SHP77 (cell line): ENCODE results near the gene GDF2.
A peak's percentile ranks its signal among the peaks of the same experiment; 100 is the strongest.

Source experiments
- DNase-seq, 2 experiments: peaks; one replicate each; lab custom pipeline; 2025; lab: John Stamatoyannopoulos, UW

The GDF2 gene

DNA sequence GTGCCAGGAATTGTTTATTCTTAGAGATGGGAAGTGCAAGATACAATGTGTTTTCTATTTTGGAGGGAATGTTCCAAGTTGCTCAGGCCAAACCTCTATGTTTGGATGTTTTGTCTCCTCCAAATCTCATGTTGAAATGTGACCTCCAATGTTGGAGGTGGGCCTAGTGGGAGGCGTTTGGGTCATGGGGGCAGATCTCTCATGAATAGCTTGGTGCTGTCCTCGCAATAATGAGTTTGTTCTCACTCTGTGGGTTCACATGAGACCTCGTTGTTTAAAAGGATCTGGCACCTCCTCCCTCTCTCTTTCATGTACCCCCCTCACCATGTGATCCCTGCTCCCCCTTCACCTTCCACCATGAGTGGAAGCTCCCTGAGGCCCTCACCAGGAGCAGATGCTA is 30.6 kb upstream of the GDF2 start:
- no peak for DNase-seq

DNA sequence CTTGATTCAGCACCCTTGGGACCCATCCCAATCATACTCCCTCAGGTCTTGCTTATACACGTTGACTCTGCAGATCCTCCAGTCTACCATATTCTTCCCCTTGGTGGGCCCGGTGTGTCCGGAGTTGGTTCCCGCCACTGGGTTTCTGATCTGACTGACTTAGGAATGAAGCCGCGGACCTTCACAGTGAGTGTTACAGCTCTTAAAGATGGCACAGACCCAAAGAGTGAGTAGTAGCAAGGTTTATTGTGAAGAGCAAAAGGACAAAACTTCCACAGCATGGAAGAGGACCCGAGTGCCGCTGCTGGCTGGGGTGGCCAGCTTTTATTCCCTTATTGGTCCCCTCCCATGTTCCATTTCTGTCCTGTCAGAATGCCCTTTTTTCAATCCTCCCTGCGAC is 28.2 kb upstream of the GDF2 start:
- DNase-seq, result no peak

DNA sequence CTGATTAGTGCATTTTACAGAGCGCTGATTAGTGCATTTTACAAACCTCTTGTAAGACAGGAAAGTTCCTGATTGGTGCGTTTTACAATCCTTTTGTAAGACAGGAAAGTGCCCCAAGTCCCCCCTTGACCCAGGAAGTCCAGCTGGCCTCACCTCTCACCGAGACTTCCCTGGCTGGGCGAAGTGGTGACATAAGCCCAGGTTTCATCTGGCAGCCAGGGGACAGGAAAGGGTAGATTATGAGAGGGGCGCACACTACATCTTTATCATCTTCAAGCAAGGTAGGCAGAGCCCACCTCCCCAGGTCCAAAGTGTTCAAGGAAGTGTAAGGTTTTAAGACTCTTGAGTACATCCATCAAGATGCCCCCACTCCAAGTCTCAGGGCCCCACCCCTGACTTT is 27.8 kb upstream of the GDF2 start:
- no peak for DNase-seq

DNA sequence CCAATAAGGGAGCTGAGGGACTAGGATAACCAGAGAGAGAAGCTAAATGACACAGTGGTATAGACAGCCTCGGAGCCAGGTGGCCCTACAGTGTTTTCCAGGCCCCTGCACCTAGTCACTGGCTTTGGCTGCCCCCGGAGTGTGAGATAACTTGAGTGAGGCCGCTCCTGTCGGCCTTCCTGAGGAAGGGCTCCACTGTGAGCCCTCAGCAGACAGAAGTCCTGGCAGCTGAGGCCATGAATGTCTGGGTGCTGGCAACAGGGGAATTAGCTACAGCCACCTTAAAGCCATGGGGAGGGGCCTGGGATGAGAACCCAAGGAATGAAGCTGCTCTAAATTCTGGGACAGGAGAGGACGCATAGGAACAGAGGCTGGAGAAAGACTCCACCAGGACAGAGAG is 26.8 kb upstream of the GDF2 start:
- DNase-seq, result no peak

DNA sequence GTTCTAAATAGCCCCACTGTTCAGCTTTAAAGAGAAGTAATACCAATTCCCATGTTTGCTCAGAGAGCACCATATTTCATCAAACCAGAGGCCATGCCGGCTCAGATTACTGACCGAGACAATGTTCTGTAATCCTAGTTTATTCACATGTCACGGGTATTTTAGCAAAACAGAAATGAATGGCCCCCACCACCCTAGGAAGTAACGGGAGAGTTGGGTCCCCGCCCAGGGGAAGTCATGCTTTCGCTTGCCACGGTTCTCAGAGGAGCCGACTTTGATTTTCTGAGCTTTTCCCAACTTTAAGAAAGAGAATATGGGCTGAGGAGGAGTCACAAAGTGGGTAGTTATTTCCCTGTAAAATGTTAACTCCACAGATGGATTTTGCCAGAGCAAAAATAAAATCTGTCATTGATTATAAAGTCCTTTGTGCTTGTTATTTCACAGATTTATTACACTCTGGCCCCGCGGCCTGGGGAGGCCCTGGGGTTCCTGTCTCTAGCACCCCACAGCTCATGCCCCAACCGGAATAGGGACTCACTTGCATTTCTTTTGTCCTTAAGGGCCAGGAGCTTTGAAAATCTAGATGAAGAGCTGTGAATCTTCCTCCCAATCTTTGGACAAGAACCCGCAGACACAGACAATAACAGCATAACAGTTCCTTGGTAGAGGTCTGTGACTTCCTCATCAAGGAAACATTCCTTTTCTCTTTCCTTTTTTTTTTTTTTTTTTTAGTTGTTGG is 25.9 kb upstream of the GDF2 start:
- DNase-seq, result no peak

DNA sequence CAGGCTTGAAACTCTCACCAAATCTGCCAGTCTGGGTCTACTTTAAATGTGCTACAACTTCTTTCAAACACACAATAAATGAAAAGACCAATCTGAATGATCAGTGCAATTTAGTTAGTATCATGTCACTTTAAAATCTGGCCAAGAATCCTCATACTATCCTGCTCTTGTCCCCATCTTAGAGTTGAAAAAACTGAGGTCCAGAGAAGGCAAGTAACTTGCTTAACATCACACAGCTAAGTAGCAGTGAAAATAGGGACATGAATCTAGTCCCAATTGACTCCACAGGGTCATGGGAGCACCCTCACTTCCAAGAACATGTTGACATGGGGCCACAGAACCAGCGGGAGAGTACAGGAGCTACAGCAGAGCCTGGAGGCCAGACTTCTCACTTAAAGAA is 25.3 kb upstream of the GDF2 start:
- DNase-seq, result no peak

DNA sequence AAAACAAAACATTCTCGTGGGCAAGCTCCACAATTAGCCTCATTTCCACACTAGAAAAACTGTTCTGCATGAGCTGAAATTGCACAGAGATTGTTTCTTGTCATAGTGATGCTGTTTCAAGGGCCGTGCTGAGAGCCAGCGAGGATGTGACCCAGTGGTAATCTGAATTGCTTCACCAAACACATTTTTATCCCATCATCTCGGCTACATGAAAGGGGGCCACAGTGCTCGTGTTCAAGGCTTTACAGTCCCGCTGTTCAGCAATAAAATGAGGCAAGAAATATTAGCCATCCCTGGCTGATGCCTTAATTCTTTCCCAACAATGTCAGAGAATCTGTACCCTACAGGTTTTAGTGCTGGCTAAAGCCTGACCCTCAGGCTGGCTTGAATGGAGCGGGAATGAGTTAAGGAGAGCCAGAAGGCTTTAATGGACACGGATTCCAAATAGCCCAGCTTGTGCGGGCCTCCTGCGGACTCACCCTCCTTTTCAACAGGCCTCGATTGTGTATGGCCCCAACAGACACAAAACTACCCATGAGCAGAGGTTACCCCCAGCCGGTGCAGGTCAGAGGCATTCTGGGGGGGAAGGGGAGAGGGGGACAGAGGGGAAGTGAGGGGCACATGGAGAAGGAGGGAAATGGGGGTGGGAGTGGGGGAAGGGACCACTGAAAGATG is 24.3 kb upstream of the GDF2 start:
- no peak for DNase-seq

DNA sequence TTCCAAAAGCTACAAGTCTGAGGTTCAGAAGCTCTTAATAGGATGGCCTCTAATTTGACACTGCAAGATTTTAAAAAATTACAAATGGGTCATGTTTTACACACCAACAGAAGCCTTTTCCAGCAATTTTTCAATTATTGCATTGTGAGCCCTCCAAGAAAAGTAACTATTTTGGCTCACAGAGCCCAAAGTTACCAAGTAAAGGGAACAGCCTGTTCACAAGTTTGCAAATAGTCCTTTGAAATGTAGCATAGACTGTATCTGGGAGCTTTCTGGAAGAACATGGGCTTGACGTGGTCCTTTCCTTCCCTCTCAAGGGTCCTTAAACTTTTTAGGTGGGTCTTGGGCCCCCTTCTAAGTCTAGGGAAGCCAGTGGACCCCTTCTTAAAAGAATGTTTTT is 23.5 kb upstream of the GDF2 start:
- DNase-seq, result no peak

DNA sequence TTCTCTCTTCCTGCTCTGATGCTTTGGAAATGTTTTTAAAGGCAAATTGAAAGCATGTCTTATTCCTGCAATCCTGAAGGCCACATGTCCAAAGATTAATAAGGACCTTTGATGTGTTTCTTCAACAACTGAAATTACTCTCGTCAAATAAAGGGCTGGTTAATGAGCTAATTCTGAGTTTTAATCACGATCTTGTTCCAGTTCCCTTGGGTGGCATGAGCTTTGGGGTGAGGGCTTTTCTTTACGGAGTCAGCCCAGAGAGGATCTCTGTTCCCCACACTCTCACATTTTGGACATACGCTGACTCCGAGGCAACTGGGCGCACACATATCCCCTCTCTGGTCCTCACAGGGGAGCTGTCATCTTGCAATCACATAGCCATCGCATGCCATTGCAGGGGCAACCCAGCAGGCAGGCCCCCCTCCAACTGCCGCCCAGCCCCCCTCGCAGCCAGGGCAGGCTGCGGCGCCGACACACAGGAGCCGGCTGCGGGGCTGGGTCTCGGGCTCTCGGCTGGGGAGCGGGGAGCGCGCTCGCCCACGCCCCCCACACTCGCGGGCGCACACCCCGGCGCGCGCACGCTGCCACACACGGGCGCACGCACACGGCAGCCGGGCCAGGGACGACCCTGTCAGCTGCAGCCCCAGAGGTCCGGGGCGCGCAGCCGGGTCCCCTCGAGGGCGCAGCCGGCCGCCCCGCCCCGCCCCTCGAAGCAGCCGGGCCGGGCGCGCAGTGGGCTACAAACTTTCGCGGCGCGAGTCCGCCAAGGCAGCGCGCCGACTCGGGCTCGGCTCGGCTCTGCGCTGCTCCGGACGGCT is 22.4 kb upstream of the GDF2 start, which contains the start of gene GDF10:
GDF10 (plus strand) TSS at position 587 of the 818 bp plus-strand sequence. CDS start 455 bp downstream, outside the sequence.
- DNase-seq, result no peak

DNA sequence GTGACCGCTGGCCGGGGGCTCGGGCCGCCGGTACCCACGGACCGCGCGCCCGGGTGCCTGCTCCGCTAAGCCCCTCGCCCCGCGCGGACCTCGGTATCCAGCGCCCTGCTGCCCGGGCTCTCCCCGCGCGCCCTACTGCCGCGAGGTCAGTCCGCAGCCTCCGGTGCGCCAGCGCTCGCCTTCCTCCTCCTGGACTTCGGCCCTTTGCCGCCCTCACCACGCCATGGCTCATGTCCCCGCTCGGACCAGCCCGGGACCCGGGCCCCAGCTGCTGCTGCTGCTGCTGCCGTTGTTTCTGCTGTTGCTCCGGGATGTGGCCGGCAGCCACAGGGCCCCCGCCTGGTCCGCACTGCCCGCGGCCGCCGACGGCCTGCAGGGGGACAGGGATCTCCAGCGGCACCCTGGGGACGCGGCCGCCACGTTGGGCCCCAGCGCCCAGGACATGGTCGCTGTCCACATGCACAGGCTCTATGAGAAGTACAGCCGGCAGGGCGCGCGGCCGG is 21.8 kb upstream of the GDF2 start:
- no peak for DNase-seq

DNA sequence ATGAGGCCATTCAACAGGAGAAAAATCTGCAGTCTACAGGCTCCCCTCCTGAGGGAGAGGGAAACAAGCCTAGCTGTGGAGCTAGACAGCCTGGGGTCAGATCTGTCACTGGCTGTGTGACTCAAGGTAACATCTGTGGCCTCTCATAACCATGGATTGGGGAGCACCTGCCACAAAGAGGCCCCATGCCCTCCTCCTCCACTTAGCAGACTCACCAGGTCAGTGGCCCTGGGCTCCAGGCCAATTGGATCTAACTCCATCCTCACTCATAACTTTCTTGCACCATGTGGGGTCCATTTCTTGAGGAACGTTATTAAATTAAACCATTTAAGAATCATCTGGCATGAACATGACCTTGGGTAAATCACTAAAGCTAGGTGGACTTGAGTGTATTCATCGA is 20.4 kb upstream of the GDF2 start:
- no peak for DNase-seq

DNA sequence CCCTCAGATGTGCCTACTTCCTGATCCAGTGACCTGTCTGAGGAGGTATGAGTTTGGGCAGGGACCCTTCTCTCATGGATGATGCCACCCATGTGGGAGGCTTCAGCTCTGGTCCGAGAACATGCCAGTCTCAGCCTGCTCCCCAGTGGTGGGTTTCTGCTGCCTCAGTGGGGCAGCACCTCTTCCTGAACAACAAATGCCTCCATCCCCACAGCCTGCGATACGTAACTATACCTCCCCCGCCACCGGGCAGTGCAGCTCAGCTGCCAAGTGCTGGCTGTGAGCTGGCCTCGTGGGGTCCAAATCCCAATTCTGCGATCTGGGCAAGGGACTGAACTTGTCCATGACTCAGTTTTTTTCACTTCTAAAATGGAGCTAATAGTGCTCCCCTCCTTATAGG is 19.1 kb upstream of the GDF2 start:
- no peak for DNase-seq

DNA sequence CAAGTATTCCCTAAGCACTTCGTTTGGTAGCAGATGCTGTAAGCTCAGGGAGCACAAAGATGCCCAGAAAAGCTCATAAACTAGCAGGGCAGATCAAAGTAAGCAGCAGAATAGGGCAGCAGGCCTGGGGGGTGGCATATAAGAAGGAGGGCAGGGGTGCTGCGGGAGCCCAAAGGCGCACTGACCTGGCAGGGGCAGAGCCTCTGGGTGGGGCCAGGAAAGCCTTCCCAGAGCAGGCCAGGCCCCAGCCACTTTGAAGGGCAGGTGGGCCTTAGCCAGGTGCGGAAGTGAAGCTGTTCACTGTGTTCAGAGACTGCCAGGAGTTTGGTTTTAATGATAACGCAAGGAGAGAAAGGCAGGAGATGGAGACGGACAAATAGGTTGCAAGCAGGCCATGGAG is 18.4 kb upstream of the GDF2 start:
- no peak for DNase-seq

DNA sequence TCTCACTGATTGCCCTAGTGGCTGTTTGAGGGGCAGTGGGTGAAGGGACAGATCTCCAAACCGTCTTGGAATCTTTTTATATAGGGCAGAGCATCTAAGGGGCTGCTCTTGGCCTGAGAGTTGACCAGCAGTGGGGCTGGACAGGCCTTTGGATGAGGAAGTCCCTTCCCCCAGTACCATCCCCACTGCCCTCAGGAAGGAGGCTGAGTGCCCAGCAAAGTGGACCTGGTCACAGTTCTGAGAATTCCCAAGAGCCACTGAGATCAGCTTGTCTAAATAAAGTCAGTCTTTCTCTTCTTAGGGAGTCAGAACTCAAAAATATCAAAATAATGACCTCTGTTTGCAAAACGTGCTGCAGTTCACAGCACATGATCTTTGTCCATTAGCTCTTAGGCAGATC is 16.7 kb upstream of the GDF2 start:
- no peak for DNase-seq

DNA sequence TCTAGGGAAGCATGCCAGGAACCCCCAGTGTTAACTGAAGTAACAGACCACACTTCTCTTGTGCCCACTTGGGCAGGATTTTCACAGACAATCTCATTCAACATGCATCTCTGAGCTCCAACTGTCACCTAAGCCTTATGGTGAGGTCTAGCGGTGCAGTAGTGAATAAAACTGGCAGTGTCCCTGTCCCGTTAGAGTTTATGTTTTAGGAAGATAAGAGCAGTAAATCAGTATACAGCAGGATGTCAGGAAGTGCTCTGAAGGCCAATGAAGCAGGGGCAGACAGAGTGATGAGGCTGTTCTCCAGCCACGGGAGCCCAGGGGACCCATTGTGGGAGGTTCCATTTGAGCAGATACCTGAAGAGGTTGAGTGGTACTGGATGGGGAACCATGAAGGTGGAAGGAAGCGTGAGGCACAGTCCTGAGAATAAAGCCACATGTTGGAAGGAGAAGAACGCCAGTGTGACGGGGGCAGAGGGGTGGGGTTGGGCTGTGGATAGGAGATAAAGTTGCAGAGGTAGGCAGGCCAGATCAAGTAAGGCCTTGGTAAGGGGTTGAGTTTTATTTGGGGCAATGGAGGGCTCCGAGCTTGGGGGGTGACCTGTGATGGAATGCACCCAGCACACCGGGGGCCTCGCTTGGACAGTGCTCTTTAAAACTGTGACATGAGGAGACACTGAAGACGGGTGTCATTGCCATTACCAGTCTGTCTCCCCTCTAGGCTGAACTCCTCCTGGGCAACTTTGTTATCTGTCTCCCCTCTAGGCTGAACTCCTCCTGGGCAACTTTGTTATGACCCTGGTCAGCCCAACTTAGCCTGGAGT is 15.7 kb upstream of the GDF2 start:
- no peak for DNase-seq

DNA sequence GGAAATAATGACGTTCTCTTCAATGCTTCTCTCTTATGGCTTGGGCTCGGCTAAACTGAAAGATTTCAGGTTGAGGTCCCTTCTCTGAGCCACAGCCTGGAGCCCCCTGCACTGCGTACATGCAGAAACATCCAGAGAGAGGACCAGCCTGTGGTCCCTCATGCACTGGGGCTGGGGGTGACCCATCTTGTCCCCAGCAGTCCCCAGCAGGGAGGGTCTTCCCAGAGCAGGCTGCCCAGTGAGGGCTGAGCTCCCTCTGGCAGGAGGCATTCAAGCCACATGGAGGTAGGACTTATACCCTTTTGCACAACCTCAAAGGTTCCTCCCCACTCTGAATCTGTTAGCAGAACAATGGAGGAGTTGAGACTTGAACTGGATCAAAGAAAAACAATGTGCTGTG is 14.9 kb upstream of the GDF2 start:
- DNase-seq, result no peak

DNA sequence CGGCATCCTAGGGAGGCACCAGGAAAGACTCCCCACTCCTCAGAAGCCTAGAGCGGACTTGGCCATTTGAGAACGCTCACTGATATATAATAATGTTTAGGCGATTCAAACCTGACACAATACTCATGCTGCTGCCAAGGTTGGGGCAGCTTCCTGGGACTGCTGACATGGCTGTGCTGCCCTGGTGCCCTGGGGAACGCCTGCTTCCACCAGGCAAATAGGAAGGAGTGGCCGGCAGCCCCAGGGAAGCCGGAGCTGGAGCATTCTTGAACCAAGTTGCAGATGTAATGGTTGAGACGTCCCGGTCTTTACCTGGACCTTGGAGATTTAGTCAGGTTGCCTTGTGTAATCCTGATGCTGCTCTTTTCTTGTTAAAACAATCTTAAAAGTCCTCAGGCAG is 13.5 kb upstream of the GDF2 start:
- no peak for DNase-seq

DNA sequence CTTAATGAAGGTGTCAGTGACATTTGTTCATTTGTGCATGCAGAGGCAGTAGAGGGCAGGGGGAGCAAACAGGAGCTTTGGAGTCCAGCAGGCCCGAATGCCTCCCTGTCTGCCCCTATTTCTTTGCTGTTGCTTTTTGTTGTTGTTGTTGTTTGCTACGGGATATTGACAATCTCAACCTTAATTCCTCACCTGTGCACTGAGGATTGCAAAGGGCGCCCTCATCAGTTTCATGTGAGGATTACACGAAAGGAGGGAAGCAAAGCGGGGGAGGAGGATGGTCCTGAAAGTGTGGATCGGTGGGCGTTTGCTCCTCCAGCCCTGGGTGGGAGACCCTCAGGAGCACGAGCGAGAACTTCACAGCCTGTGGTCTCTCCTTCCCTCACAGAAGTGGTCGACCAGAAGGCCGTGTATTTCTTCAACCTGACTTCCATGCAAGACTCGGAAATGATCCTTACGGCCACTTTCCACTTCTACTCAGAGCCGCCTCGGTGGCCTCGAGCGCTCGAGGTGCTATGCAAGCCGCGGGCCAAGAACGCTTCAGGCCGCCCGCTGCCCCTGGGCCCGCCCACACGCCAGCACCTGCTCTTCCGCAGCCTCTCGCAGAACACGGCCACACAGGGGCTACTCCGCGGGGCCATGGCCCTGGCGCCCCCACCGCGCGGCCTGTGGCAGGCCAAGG is 12.7 kb upstream of the GDF2 start:
- DNase-seq, result no peak

DNA sequence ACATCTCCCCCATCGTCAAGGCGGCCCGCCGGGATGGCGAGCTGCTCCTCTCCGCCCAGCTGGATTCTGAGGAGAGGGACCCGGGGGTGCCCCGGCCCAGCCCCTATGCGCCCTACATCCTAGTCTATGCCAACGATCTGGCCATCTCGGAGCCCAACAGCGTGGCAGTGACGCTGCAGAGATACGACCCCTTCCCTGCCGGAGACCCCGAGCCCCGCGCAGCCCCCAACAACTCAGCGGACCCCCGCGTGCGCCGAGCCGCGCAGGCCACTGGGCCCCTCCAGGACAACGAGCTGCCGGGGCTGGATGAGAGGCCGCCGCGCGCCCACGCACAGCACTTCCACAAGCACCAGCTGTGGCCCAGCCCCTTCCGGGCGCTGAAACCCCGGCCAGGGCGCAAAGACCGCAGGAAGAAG is 12.2 kb upstream of the GDF2 start:
- DNase-seq, result no peak

DNA sequence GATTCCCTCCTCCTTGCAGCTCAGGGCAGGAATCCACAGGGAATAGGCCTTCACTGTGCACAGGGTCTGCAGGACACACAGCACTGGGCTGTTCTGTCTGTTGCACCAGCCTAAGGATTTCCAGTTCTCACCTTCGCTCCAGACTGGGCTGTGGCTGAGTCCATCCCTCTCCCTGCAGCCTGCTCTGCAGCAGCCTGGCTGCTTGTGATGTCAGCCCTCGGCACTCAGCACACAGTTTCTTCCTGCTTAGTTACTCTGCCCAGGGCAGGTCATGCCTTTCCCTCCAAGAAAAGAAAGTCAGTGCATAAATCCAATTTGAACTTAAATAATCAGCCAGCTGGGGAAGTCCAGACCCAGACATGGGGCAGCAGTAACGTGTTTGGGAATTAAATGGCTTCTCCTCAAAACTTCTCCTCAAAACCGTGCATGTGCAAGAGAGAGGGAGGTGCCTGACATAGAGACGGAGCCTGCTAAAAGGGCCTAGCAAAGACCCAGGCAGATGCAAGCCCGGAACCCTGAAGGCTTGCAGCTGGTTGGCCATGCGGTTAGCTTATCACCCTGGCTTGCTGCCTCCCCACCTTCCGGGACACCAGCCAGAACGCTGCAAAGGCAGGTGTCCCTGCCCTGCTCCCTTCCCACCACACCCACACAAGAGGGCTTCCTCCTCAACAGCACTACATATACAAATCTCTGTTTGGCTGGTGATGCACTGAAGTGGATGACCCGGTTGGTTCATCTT is 10.9 kb upstream of the GDF2 start:
- DNase-seq, result peak; percentile 6 to 31
